WERI-Rb-1 (cell line): ENCODE measurements around the gene SHROOM3.

Source experiments
- DNase-seq: peaks from one replicate; pipeline ENCODE4 v3.0.0-alpha.2; 2020
- H3K27ac ChIP-seq: fragments of 250-450 bp; sonication (Bioruptor Pico); 2 replicates; pipeline ENCODE4 v1.5.1; 2020; ENCODE audit warnings: mild to moderate bottlenecking, moderate library complexity
- H3K27me3 ChIP-seq: fragments of 250-450 bp; sonication (Bioruptor Pico); 2 replicates; pipeline ENCODE4 v1.5.1; 2021; ENCODE audit warnings: mild to moderate bottlenecking, low read depth, moderate library complexity; ENCODE audit not compliant: insufficient read depth, severe bottlenecking
- H3K36me3 ChIP-seq: fragments of 250-450 bp; sonication (Bioruptor Pico); 2 replicates; pipeline ENCODE4 v1.5.1; 2020; ENCODE audit warnings: mild to moderate bottlenecking, moderate library complexity
- H3K4me3 ChIP-seq: 2 replicates; pipeline ENCODE4 v1.5.1; 2011; ENCODE audit warnings: low read depth, mild to moderate bottlenecking, control low read depth, low read length
- H3K9me3 ChIP-seq: fragments of 250-450 bp; sonication (Bioruptor Pico); 2 replicates; pipeline ENCODE4 v1.5.1; 2021; ENCODE audit warnings: mild to moderate bottlenecking, moderate library complexity; ENCODE audit not compliant: severe bottlenecking
- CTCF ChIP-seq: IDR thresholded peaks from 2 replicates; pipeline ENCODE4 v1.5.1; 2011; ENCODE audit warnings: low read depth, mild to moderate bottlenecking, control low read depth, inconsistent platforms, low read length

Gene SHROOM3

GRCh38 chr4:76691807-76692582 lies 257.0 kb downstream of the SHROOM3 start:
- TF ChIP-seq CTCF: no peak
- H3K27me3 ChIP-seq: no peaks in the 10 kb centered on the region
- H3K36me3 ChIP-seq: no peaks in the 10 kb centered on the region
- no peak for DNase-seq
- H3K27ac ChIP-seq: no peak overlapping the region
- H3K4me3 ChIP-seq: no peak overlapping the region
- no peaks in the 10 kb centered on the region for H3K9me3 ChIP-seq

- no peaks in the 10 kb centered on the region for H3K27me3 ChIP-seq
- H3K9me3 ChIP-seq: no peaks in the 10 kb centered on the region
- no peak for DNase-seq
- H3K4me3 ChIP-seq: no peak overlapping the region
- H3K27ac ChIP-seq: no peak overlapping the region
- no peak for TF ChIP-seq CTCF
- H3K36me3 ChIP-seq: no peaks in the 10 kb centered on the region
These were observed 257.7 kb downstream of the SHROOM3 start for GRCh38 chr4:76692761-76693160.

- Histone ChIP-seq H3K36me3 (no peaks in the 10 kb centered on the region), H3K4me3 (no peak overlapping the region), H3K27me3 (no peaks in the 10 kb centered on the region), H3K9me3 (no peaks in the 10 kb centered on the region), H3K27ac (no peak overlapping the region)
- TF ChIP-seq CTCF: no peak
- no peak for DNase-seq
These were observed 259.0 kb downstream of the SHROOM3 start for GRCh38 chr4:76694056-76694455.

- Histone ChIP-seq H3K27ac (no peak overlapping the region), H3K9me3 (no peaks in the 10 kb centered on the region), H3K36me3 (no peaks in the 10 kb centered on the region), H3K4me3 (no peak overlapping the region), H3K27me3 (no peaks in the 10 kb centered on the region)
- TF ChIP-seq CTCF: no peak
- no peak for DNase-seq
These were observed 261.1 kb downstream of the SHROOM3 start for GRCh38 chr4:76696109-76696508.

- Histone ChIP-seq H3K4me3 (no peak overlapping the region), H3K27me3 (no peaks in the 10 kb centered on the region), H3K27ac (no peak overlapping the region), H3K36me3 (no peaks in the 10 kb centered on the region), H3K9me3 (no peaks in the 10 kb centered on the region)
- DNase-seq: no peak
- TF ChIP-seq CTCF: no peak
These were observed 262.2 kb downstream of the SHROOM3 start for GRCh38 chr4:76697129-76697803.
